Superior temporal gyrus (tissue), 1 donor: Measurements from ENCODE around the gene PRKD2.
A peak's percentile ranks its signal among the peaks of the same experiment; 100 is the strongest.

ENCODE experiments used
- DNase-seq: peaks from one replicate; pipeline ENCODE4 v3.0.0-alpha.2; 2016; ENCODE audit errors: extremely low spot score

PRKD2 gene

GRCh38 chr19:46661020-46661731, 55.7 kb downstream of the PRKD2 start, which contains the start of gene DACT3:
Gene DACT3 (minus strand): TSS chr19:46661182. CDS start chr19:46661064, 118 bp downstream.
- peak; percentile 100 for DNase-seq

GRCh38 chr19:46660551-46661019, 56.3 kb downstream of the PRKD2 start:
- no peak for DNase-seq

- DNase-seq: peak; percentile 41
These were observed 56.9 kb downstream of the PRKD2 start for GRCh38 chr19:46660008-46660517.

- peak; percentile 36 for DNase-seq
These were observed 57.5 kb downstream of the PRKD2 start for GRCh38 chr19:46659151-46660007.

GRCh38 chr19:46656541-46656940, 60.4 kb downstream of the PRKD2 start:
- DNase-seq: no peak

GRCh38 chr19:46654621-46655152, 62.2 kb downstream of the PRKD2 start:
- DNase-seq: peak; percentile 83

GRCh38 chr19:46650445-46650844, 66.5 kb downstream of the PRKD2 start:
- no peak for DNase-seq

- no peak for DNase-seq
These were observed 67.7 kb downstream of the PRKD2 start for GRCh38 chr19:46648961-46649960.

- DNase-seq: no peak
These were observed 68.6 kb downstream of the PRKD2 start for GRCh38 chr19:46648060-46648960.

GRCh38 chr19:46646402-46646801, 70.5 kb downstream of the PRKD2 start:
- DNase-seq: no peak

GRCh38 chr19:46644720-46645119, 72.2 kb downstream of the PRKD2 start:
- DNase-seq: no peak

GRCh38 chr19:46640656-46641055, 76.3 kb downstream of the PRKD2 start:
- no peak for DNase-seq

GRCh38 chr19:46639358-46640182, 77.3 kb downstream of the PRKD2 start:
- no peak for DNase-seq

GRCh38 chr19:46637224-46637623, 79.7 kb downstream of the PRKD2 start:
- DNase-seq: no peak

- DNase-seq: no peak
These were observed 80.8 kb downstream of the PRKD2 start, which contains the start of gene GNG8 for GRCh38 chr19:46635920-46636761. Gene GNG8 (minus strand): TSS chr19:46636202. CDS start chr19:46634682, 1,520 bp downstream.

- DNase-seq: no peak
These were observed 82.2 kb downstream of the PRKD2 start for GRCh38 chr19:46634656-46635218.

- no peak for DNase-seq
These were observed 82.8 kb downstream of the PRKD2 start for GRCh38 chr19:46634045-46634655.
